LNCaP clone FGC (cell line): ENCODE results near the gene SECTM1.

ENCODE experiments used
- DNase-seq: peaks from one replicate; pipeline ENCODE4 v3.0.0-alpha.2; 2011; ENCODE audit warnings: low read depth
- H3K4me3 ChIP-seq: 2 replicates; pipeline ENCODE4 v1.5.1; 2011; ENCODE audit warnings: mild to moderate bottlenecking, low read depth, low read length, control low read depth
- TF ChIP-seq, protein P1 (sequence below): IDR thresholded peaks from 2 replicates; pipeline ENCODE4 v1.5.1; 2012; ENCODE audit warnings: mild to moderate bottlenecking; ENCODE audit not compliant: control insufficient read depth, insufficient read depth; ENCODE audit errors: extremely low read depth

The SECTM1 gene

DNA sequence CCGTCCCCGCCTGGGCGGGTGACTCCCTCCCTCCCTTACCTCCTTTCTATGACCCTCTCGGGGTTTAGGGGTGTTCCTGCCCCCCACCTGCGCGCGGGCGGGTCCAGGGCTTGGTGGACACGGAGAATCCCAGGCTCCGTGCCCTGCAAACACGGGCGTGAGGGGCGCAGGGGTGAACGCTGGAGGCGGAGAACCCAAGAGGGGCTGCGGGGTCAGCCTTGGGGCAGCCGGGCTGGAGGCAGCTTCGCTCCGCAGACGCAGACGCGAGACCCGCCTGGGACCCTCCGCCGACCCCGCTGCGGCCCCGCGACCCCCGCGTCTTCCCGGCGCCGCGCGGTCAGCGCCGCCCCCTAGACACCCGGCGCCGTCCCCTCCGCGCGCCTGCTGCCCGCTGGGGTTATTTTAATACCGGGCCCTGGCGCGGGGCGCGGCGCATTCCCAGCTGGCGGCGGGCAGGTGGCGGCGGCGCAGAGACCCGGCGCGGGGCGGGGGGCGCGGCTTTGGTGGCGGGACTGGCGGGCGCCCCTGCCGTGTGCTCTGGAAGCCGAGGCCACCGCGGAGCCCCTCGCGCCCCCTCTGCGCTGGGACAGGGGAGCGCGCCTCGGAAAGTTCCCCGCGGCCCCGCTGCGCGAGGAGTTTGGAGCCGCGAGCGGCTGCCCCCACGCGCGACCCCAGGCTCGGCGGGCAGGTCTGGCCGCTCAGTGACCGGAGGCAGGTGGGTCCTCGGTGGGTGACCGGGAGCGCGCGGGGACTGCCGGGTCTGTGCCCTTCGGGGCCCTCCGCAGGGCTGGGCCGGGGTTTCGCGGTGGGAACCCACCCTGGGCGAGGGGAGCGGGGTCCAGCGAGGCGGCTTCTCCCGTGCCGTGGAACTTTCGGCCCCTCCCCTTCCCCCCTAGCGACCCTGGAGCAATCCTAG, 38.0 kb upstream of the SECTM1 start, which contains the start of gene UTS2R:
Gene UTS2R (plus strand): TSS at position 433 of the 916 bp plus-strand sequence. CDS start 2,560 bp downstream, outside the sequence.
- TF ChIP-seq, protein P1, sequence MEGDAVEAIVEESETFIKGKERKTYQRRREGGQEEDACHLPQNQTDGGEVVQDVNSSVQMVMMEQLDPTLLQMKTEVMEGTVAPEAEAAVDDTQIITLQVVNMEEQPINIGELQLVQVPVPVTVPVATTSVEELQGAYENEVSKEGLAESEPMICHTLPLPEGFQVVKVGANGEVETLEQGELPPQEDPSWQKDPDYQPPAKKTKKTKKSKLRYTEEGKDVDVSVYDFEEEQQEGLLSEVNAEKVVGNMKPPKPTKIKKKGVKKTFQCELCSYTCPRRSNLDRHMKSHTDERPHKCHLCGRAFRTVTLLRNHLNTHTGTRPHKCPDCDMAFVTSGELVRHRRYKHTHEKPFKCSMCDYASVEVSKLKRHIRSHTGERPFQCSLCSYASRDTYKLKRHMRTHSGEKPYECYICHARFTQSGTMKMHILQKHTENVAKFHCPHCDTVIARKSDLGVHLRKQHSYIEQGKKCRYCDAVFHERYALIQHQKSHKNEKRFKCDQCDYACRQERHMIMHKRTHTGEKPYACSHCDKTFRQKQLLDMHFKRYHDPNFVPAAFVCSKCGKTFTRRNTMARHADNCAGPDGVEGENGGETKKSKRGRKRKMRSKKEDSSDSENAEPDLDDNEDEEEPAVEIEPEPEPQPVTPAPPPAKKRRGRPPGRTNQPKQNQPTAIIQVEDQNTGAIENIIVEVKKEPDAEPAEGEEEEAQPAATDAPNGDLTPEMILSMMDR, result no peak
- no peak for DNase-seq
- no peak within 1 kb of the TSS for H3K4me3 ChIP-seq

GRCh38 chr17:82370471-82371332, 37.1 kb upstream of the SECTM1 start:
- DNase-seq, result no peak
- TF ChIP-seq, protein P1, result no peak
- no peak overlapping the region for H3K4me3 ChIP-seq

GRCh38 chr17:82369211-82369610, 35.6 kb upstream of the SECTM1 start:
- no peak overlapping the region for H3K4me3 ChIP-seq
- TF ChIP-seq, protein P1, result no peak
- no peak for DNase-seq

DNA sequence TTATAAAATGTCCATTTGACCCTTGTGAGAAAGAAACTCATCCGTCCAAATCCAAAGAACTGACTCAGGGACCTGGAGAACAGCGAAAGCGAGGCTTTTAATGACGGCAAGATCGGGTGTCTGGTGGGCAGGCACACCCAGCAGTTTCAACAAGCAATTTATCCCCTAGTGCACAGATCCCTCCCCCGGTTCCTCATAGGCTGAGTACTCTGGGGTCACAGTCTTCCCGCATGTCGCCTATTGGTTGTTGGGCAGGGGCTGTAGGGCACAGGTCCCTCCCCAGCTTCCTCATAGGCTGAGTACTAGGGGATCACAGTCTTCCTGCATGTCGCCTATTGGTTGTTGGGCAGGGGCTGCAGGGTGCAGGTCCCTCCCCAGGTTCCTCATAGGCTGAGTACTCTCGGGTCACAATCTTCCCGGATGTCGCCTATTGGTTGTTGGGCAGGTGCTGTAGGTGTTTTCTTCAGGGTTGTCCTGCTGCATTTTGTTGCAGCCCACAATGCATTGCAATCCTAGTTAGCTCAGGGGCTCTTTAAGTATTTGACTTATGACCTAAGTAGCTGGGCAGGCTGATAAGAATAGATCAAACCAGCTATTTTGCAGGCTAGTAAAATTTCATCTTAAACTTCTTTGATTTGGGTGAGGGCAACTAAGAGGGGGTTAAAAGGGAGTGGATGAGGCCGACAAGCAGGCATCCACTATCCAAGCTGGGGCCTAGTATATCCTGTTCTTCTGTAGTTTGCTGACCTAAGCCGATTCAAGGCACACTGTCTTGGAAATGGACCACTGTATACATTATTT, 34.4 kb upstream of the SECTM1 start:
- TF ChIP-seq, protein P1, result no peak
- DNase-seq, result no peak
- H3K4me3 ChIP-seq, result no peak overlapping the region

DNA sequence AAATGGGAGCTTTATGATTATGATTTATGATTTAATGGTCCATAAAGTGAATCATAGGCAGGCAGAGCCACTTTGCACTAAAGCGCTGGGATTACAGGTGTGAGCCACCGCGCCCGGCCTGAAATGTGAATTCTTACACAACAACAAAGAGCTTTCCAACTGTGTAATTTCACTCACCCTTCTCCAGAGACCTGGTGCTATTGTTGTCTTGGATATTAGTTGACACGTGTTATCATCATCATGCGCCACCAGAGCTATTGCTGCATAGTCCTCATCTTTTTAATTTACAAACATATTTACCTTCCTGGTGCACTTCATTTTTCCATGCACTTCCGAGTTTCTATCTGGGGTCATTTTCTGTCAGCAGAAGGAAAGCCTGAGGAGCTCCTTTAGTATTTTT, 33.2 kb upstream of the SECTM1 start:
- TF ChIP-seq, protein P1, result no peak
- no peak for DNase-seq
- no peak overlapping the region for H3K4me3 ChIP-seq

DNA sequence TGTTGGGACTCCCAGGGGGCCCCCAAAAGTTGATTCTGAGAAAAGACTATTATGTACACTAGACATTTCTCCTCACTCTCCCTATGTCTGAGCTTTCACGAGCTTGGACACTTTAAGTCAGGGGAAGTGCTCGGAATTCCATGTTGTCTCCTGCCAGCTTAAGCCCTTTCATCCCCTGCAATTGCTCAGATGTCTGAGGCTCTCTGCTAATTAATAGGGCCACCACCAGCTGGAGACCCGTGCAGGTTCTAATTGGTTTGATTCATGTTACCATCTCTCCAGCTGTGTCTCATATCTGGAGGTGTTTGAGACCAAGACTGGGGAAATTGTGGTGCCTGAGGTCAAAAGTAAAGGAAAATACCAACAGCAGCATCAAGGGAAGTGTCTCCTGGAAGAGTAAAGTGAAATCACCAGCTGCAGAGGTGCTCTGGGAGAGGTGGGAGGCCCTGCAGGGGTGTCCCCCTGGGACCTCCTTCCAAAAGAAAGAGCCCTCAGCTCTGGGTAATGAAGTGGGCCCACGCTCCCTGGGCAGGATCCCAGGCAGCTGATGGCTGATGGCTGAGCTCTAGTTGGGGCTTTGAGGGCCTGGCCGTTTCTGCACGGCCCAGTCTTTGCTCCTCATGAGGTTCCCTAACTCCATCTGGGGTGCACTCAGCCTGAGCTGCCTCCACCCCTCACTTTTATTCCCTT, 32.2 kb upstream of the SECTM1 start:
- H3K4me3 ChIP-seq, result no peak overlapping the region
- no peak for DNase-seq
- TF ChIP-seq, protein P1, result no peak
